HCT116 (cell line): ENCODE measurements around the gene UROS. TPM values are rescaled to one million over a fixed set of nuclear protein-coding genes. Genes with fewer than 3 reads are reported as not detected.

Experiments
- ATAC-seq: fragments of 200-7000 bp; cut with Tn5 transposase; 2 replicates; pipeline ENCODE4 v1.9.1; 2020; ENCODE audit warnings: mild to moderate bottlenecking, moderate library complexity
- BruUV-seq: library from RNA; stranded (reverse); fragments of 400-500 nt; replicated peaks from 2 replicates; lab custom pipeline; 2021; lab: Mats Ljungman, UMichigan
- CTCF ChIA-PET: fragments of 300-600 bp; sonication (Branson Sonifier 250); formaldehyde crosslinking; loops from one replicate; lab custom pipeline; 2021; ENCODE audit warnings: antibody characterized with exemption; lab: Charles Lee
- POLR2A ChIA-PET: fragments of 300-600, 350-600 bp; sonication (Branson Sonifier 250); formaldehyde crosslinking; loops from one replicate; lab custom pipeline; 2021; ENCODE audit warnings: antibody characterized with exemption; lab: Charles Lee
- RAD21 ChIA-PET, 2 experiments: fragments of 300-600 bp; sonication (Branson Sonifier 250); formaldehyde crosslinking; loops; one replicate each; lab custom pipeline; 2023; ENCODE audit warnings: low total read pairs in 2 of 2; ENCODE audit not compliant: uncharacterized antibody in 2 of 2, unreplicated experiment in 2 of 2, low non-redundant PET in 1 of 2; lab: Charles Lee
- DNase-seq: peaks from one replicate; pipeline ENCODE4 v3.0.0-alpha.2; 2010; ENCODE audit warnings: low read depth, low spot score
- H2AFZ ChIP-seq: fragments of 200-600 bp; shearing (Covaris generic), sonication (generic); 2 replicates; pipeline ENCODE4 v1.6.1; 2017; ENCODE audit warnings: low read depth, mixed run types, mixed read lengths, antibody characterized with exemption, low read length; ENCODE audit not compliant: poor library complexity, severe bottlenecking
- H3K27ac ChIP-seq: 2 replicates; pipeline ENCODE4 v1.5.1; 2012; ENCODE audit warnings: low read depth, low read length
- H3K27me3 ChIP-seq: fragments of 200-600 bp; sonication (generic); 2 replicates; pipeline ENCODE4 v1.6.1; 2016; ENCODE audit warnings: mixed run types, low read length, mixed read lengths; ENCODE audit not compliant: insufficient read depth
- H3K36me3 ChIP-seq, 2 experiments: fragments of 200-500 bp in 1 of 2; fragments of 200-600 bp in 1 of 2; sonication (Bioruptor generic) in 1 of 2; sonication (generic) in 1 of 2; 2 replicates each; pipeline versions ENCODE4 v1.5.1 to v1.6.1; 2014 to 2016; ENCODE audit warnings: low read length in 2 of 2, inconsistent platforms in 1 of 2, mixed read lengths in 1 of 2, mixed run types in 1 of 2; ENCODE audit not compliant: insufficient read depth in 2 of 2, control insufficient read depth in 1 of 2
- H3K4me1 ChIP-seq, 2 experiments: fragments of 200-600 bp in 1 of 2; sonication (generic) in 1 of 2; 2 replicates each; pipeline versions ENCODE4 v1.5.1 to v1.6.1; 2012 to 2017; ENCODE audit warnings: low read length in 2 of 2, inconsistent platforms in 1 of 2, mild to moderate bottlenecking in 1 of 2, mixed read lengths in 1 of 2, mixed run types in 1 of 2, moderate library complexity in 1 of 2; ENCODE audit not compliant: insufficient read depth in 2 of 2, control insufficient read depth in 1 of 2
- H3K4me2 ChIP-seq: fragments of 200-600 bp; sonication (generic); 2 replicates; pipeline ENCODE4 v1.6.1; 2017; ENCODE audit warnings: mixed run types, low read length, mixed read lengths
- H3K4me3 ChIP-seq, 2 experiments: fragments of 200-600 bp in 1 of 2; sonication (generic) in 1 of 2; replicated peaks in 1 of 2; 2 replicates each; pipeline ENCODE4 v1.5.1; 2011 to 2016; ENCODE audit warnings: low read length in 2 of 2, control low read depth in 1 of 2, low read depth in 1 of 2, mild to moderate bottlenecking in 1 of 2, mixed read lengths in 1 of 2, mixed run types in 1 of 2
- H3K79me2 ChIP-seq: fragments of 200-600 bp; sonication (generic); 2 replicates; pipeline ENCODE4 v1.6.1; 2017; ENCODE audit warnings: mild to moderate bottlenecking, mixed run types, low read length, moderate library complexity, mixed read lengths; ENCODE audit not compliant: insufficient read depth
- H3K9ac ChIP-seq: fragments of 200-600 bp; sonication (generic); 2 replicates; pipeline ENCODE4 v1.6.1; 2016; ENCODE audit warnings: low read length, mixed read lengths
- H3K9me2 ChIP-seq: fragments of 200-600 bp; sonication (generic), shearing (Covaris generic); 2 replicates; pipeline ENCODE4 v1.6.1; 2017; ENCODE audit warnings: mixed run types, mild to moderate bottlenecking, moderate library complexity; ENCODE audit not compliant: insufficient read depth
- H3K9me3 ChIP-seq, 2 experiments: fragments of 200-500 bp in 1 of 2; fragments of 200-600 bp in 1 of 2; sonication (Bioruptor generic) in 1 of 2; sonication (generic) in 1 of 2; 2 replicates each; pipeline ENCODE4 v1.6.1; 2014 to 2017; ENCODE audit warnings: low read length in 2 of 2, mixed read lengths in 2 of 2, inconsistent platforms in 1 of 2, low read depth in 1 of 2, mild to moderate bottlenecking in 1 of 2, mixed run types in 1 of 2, moderate library complexity in 1 of 2; ENCODE audit not compliant: control insufficient read depth in 1 of 2, insufficient read depth in 1 of 2
- H4K20me1 ChIP-seq: fragments of 200-600 bp; sonication (generic), shearing (Covaris generic); 2 replicates; pipeline ENCODE4 v1.6.1; 2017; ENCODE audit warnings: mixed run types, mild to moderate bottlenecking, moderate library complexity; ENCODE audit not compliant: insufficient read depth
- CBX3 ChIP-seq: IDR thresholded peaks from 2 replicates; pipeline ENCODE4 v1.6.1; 2012; ENCODE audit warnings: low read depth
- CEBPB ChIP-seq: IDR thresholded peaks from 2 replicates; pipeline ENCODE4 v1.6.1; 2012; ENCODE audit warnings: low read depth
- EZH2phosphoT487 ChIP-seq: fragments of 200-600 bp; IDR thresholded peaks from 2 replicates; pipeline ENCODE4 v1.6.1; 2018; ENCODE audit warnings: antibody characterized with exemption, borderline replicate concordance
- JUND ChIP-seq: IDR thresholded peaks from 2 replicates; pipeline ENCODE4 v1.6.1; 2012
- SIN3A ChIP-seq: IDR thresholded peaks from 2 replicates; pipeline ENCODE4 v1.6.1; 2012; ENCODE audit warnings: low read depth
- YY1 ChIP-seq: IDR thresholded peaks from 2 replicates; pipeline ENCODE4 v1.6.1; 2011; ENCODE audit warnings: low read length, low read depth, moderate library complexity, mild to moderate bottlenecking; ENCODE audit not compliant: insufficient replicate concordance; ENCODE audit errors: extremely low read depth
- ZFX ChIP-seq: fragments of 450-650 bp; IDR thresholded peaks from 2 replicates; pipeline ENCODE4 v1.6.1; 2017
- ZNF274 ChIP-seq: fragments of 200-500 bp; sonication (Bioruptor generic); IDR thresholded peaks from 2 replicates; pipeline ENCODE4 v1.6.1; 2014; ENCODE audit warnings: mild to moderate bottlenecking, low read depth, low read length, inconsistent platforms
- intact Hi-C: fragments of 100-400 bp; cut with micrococcal nuclease; formaldehyde crosslinking; loops from 2 replicates; pipeline ENCODE4 v1.10.0; 2022
- total RNA-seq: library from RNA; stranded (reverse); gene quantifications from one replicate; pipeline ENCODE4 v1.2.1, GENCODE V29; 2021; ENCODE audit not compliant: unreplicated experiment
- TF ChIP-seq, protein P1 (sequence below), 3 experiments: fragments of 200-600 bp in 1 of 3; sonication (generic) in 1 of 3; IDR thresholded peaks in 2 of 3; conservative IDR thresholded peaks in 1 of 3; 2 replicates each; pipeline ENCODE4 v1.5.1; 2012 to 2017; ENCODE audit warnings: low read depth in 2 of 3, low read length in 2 of 3, antibody characterized with exemption in 1 of 3, borderline replicate concordance in 1 of 3, control low read depth in 1 of 3, mild to moderate bottlenecking in 1 of 3, mixed read lengths in 1 of 3, mixed run types in 1 of 3, moderate library complexity in 1 of 3; ENCODE audit not compliant: insufficient read depth in 1 of 3
- TF ChIP-seq, protein P2 (sequence below): IDR thresholded peaks from 2 replicates; pipeline ENCODE4 v1.6.1; 2011; ENCODE audit warnings: mild to moderate bottlenecking, low read length, moderate library complexity; ENCODE audit not compliant: insufficient replicate concordance; ENCODE audit errors: extremely low read depth

UROS gene
- total RNA-seq, 1 experiment from 2014 or later, result 63.9 TPM

DNA sequence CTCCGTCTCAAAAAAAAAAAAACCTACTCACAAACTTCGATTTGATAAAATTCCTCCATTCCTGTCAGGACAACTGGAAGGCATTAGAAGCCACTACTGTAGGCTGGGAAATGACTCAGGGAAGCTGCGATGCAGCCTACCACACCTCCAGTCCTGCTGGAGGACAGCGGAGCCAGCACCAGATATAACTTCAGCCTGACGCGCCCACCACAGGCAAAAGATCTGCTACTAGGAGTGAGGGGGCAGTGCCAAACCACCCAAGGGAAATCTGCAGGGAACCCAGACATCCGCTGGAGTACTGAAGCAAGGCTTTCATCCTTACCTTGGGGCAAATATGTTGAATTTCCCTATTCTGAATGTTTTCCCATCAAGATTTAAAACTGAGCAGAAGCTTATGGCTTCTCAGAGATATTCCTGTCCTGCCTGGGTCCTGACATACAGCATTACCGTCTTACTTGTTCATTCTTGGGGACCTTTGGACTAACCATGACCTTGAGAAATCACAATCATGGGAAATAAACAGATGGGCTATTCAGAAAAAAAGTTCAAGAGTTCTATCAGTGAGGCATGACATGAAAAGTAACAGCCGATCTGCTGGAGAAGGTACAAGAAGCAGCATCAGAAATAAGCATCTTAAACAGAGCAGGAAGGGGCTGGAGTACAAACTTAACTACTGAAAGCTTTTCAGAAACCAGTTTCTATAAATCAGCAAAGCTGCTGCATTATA lies 20.7 kb upstream of the UROS start:
- Histone ChIP-seq H4K20me1 (no peaks in the 10 kb centered on the region; the same call in 1 of the 2 replicates), H3K9me2 (no peaks in the 10 kb centered on the region), H3K27ac (no peak overlapping the region), H3K4me3 (no peak overlapping the region), H3K27me3 (no peaks in the 10 kb centered on the region), H3K4me2 (no peak overlapping the region), H3K36me3 (peaks cover 26 to 32% of the 10 kb centered on the region in 2 experiments), H3K9me3 (no peaks in the 10 kb centered on the region), H2AFZ (no peak overlapping the region), H3K4me1 (no peaks in the 10 kb centered on the region), H3K79me2 (no peaks in the 10 kb centered on the region), H3K9ac (no peak overlapping the region)
- ChIA-PET POLR2A (no interaction called here), CTCF (no interaction called here), RAD21 (no interaction called here)
- no TSS peak for BruUV-seq
- intact Hi-C loops, result no loop called here
- no peak for ATAC-seq
- DNase-seq, result no peak
- TF ChIP-seq ZNF274 (no peak), YY1 (no peak)

DNA sequence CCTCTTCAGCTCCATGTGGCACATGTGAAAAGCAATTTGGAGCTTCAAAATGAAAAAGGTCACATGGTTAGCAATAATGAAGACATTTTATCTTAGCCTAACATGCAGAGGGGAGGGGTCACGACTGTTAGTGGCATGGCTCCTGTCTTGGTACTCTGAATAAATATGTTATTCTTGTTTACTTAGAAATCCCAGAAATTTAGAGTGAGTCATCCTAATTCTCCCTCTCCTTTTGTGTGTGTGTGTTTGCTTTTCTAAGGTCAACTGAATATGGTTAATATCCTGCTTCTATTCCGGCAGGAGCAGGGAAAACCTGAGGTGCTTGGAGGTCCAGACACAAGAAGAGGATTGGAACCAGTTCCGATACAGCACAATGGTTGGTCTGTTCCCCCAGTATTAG lies 17.9 kb upstream of the UROS start:
- H3K9ac ChIP-seq, result no peak overlapping the region
- peaks cover 49 to 54% of the 10 kb centered on the region in 2 experiments for H3K36me3 ChIP-seq
- ChIA-PET POLR2A (no interaction called here), RAD21 (no interaction called here), CTCF (no interaction called here)
- H3K9me3 ChIP-seq, result no peaks in the 10 kb centered on the region
- peaks cover 3% of the 10 kb centered on the region; the same call in 1 of the 2 replicates for H4K20me1 ChIP-seq
- no peak overlapping the region for H2AFZ ChIP-seq
- ATAC-seq (no peak), DNase-seq (no peak)
- H3K79me2 ChIP-seq, result peaks cover 1% of the 10 kb centered on the region; the same call in 1 of the 2 replicates
- BruUV-seq, result no TSS peak
- no peaks in the 10 kb centered on the region for H3K27me3 ChIP-seq
- no peak overlapping the region for H3K4me2 ChIP-seq
- no peak overlapping the region for H3K27ac ChIP-seq
- TF ChIP-seq, protein P1, sequence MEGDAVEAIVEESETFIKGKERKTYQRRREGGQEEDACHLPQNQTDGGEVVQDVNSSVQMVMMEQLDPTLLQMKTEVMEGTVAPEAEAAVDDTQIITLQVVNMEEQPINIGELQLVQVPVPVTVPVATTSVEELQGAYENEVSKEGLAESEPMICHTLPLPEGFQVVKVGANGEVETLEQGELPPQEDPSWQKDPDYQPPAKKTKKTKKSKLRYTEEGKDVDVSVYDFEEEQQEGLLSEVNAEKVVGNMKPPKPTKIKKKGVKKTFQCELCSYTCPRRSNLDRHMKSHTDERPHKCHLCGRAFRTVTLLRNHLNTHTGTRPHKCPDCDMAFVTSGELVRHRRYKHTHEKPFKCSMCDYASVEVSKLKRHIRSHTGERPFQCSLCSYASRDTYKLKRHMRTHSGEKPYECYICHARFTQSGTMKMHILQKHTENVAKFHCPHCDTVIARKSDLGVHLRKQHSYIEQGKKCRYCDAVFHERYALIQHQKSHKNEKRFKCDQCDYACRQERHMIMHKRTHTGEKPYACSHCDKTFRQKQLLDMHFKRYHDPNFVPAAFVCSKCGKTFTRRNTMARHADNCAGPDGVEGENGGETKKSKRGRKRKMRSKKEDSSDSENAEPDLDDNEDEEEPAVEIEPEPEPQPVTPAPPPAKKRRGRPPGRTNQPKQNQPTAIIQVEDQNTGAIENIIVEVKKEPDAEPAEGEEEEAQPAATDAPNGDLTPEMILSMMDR (IDR thresholded peaks at IDR 0.05 in 2 of 3, conservative IDR thresholded peaks at IDR 0.05 in 1 of 3; ENCODE audit: borderline replicate concordance in 1 of 3, insufficient read depth in 1 of 3, low read depth in 2 of 3, low read length in 2 of 3), result no peak
- TF ChIP-seq SIN3A (no peak), ZFX (no peak), CEBPB (no peak), CBX3 (no peak), EZH2phosphoT487 (no peak), YY1 (no peak), JUND (no peak)
- TF ChIP-seq, protein P2, sequence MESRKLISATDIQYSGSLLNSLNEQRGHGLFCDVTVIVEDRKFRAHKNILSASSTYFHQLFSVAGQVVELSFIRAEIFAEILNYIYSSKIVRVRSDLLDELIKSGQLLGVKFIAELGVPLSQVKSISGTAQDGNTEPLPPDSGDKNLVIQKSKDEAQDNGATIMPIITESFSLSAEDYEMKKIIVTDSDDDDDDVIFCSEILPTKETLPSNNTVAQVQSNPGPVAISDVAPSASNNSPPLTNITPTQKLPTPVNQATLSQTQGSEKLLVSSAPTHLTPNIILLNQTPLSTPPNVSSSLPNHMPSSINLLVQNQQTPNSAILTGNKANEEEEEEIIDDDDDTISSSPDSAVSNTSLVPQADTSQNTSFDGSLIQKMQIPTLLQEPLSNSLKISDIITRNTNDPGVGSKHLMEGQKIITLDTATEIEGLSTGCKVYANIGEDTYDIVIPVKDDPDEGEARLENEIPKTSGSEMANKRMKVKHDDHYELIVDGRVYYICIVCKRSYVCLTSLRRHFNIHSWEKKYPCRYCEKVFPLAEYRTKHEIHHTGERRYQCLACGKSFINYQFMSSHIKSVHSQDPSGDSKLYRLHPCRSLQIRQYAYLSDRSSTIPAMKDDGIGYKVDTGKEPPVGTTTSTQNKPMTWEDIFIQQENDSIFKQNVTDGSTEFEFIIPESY, result no peak
- intact Hi-C loops, result no loop called here
- no peak overlapping the region for H3K4me3 ChIP-seq
- no peaks in the 10 kb centered on the region for H3K4me1 ChIP-seq
- no peaks in the 10 kb centered on the region for H3K9me2 ChIP-seq
